B cell (primary cell): ENCODE data around the gene ZBTB12. TPM values are rescaled to one million over a fixed set of nuclear protein-coding genes. Genes with fewer than 3 reads are reported as not detected.
"Not testable (repeated sequence)": the region's sequence is repeated elsewhere in the genome, so short reads cannot be mapped to it uniquely, and the experiment has no call there.

Experiments used
- ATAC-seq: fragments of 200-7000 bp; cut with Tn5 transposase; one replicate; pipeline ENCODE4 v1.10.0; 2021; ENCODE audit warnings: low read depth, mild to moderate bottlenecking, moderate number of reproducible peaks, moderate library complexity
- CTCF ChIA-PET: fragments of 350-600 bp; sonication (Branson Sonifier 250); formaldehyde crosslinking; loops from one replicate; lab custom pipeline; 2021; ENCODE audit warnings: antibody characterized with exemption, inconsistent platforms; lab: Charles Lee
- POLR2A ChIA-PET: fragments of 350-600 bp; sonication (Branson Sonifier 250); formaldehyde crosslinking; loops from one replicate; lab custom pipeline; 2021; ENCODE audit warnings: antibody characterized with exemption; lab: Charles Lee
- DNase-seq: peaks from one replicate; pipeline ENCODE4 v3.0.0; 2013
- H2AFZ ChIP-seq: 2 replicates; pipeline ENCODE4 v1.6.1; 2012; ENCODE audit warnings: mild to moderate bottlenecking, low read depth, low read length; ENCODE audit not compliant: insufficient read depth, poor library complexity, severe bottlenecking
- H3K27ac ChIP-seq, 2 donors: 1 replicate in 1 of 2; 2 replicates in 1 of 2; pipeline ENCODE4 v1.5.1; 2012 to 2013; ENCODE audit warnings: low read length in 2 of 2, mild to moderate bottlenecking in 2 of 2, moderate library complexity in 1 of 2
- H3K27me3 ChIP-seq, 4 experiments: fragments of 200-600 bp in 1 of 4; sonication (generic) in 1 of 4; replicated peaks in 1 of 4; 1 replicate in 2 of 4; 2 replicates in 2 of 4; pipeline versions ENCODE4 v1.6.1 to v1.7.0; 2013 to 2016; ENCODE audit warnings: low read length in 3 of 4, mild to moderate bottlenecking in 2 of 4, mixed read lengths in 1 of 4, moderate library complexity in 1 of 4; ENCODE audit not compliant: insufficient read depth in 4 of 4, control insufficient read depth in 3 of 4; ENCODE audit errors: control extremely low read depth in 1 of 4
- H3K36me3 ChIP-seq, 2 experiments: replicated peaks in 1 of 2; 1 replicate in 1 of 2; 2 replicates in 1 of 2; pipeline versions ENCODE4 v1.6.1 to v1.7.1; 2013; ENCODE audit warnings: low read length in 1 of 2; ENCODE audit not compliant: insufficient read depth in 2 of 2, control insufficient read depth in 1 of 2; ENCODE audit errors: control extremely low read depth in 1 of 2, extremely low read depth in 1 of 2
- H3K4me1 ChIP-seq, 2 donors: fragments of 200-600 bp in 1 of 2; sonication (generic) in 1 of 2; 1 replicate in 1 of 2; 2 replicates in 1 of 2; pipeline versions ENCODE4 v1.5.1 to v1.6.1; 2013 to 2017; ENCODE audit warnings: low read length in 2 of 2; ENCODE audit not compliant: control insufficient read depth in 2 of 2, insufficient read depth in 2 of 2
- H3K4me2 ChIP-seq: replicated peaks from 2 replicates; pipeline ENCODE3; 2012; ENCODE audit warnings: mild to moderate bottlenecking, low read depth, low read length; ENCODE audit not compliant: poor library complexity, severe bottlenecking
- H3K4me3 ChIP-seq, 5 experiments: fragments of 200-600 bp in 1 of 5; sonication (generic) in 1 of 5; 1 replicate in 3 of 5; 2 replicates in 2 of 5; pipeline versions ENCODE4 v1.5.1 to v1.7.0; 2011 to 2016; ENCODE audit warnings: low read length in 4 of 5, mild to moderate bottlenecking in 4 of 5, low read depth in 2 of 5, control low read depth in 1 of 5, moderate library complexity in 1 of 5; ENCODE audit not compliant: insufficient read depth in 1 of 5; ENCODE audit errors: control extremely low read depth in 1 of 5, extremely low read depth in 1 of 5
- H3K79me2 ChIP-seq: fragments of 200-600 bp; sonication (generic); one replicate; pipeline ENCODE4 v1.6.0; 2016; ENCODE audit warnings: low read length; ENCODE audit not compliant: control insufficient read depth, insufficient read depth
- H3K9ac ChIP-seq: fragments of 200-600 bp; sonication (generic); 2 replicates; pipeline ENCODE4 v1.6.1; 2017; ENCODE audit warnings: mild to moderate bottlenecking, low read length, moderate library complexity
- H3K9me3 ChIP-seq, 3 donors: one replicate each; pipeline versions ENCODE4 v1.6.1 to v1.7.1; 2013; ENCODE audit warnings: low read length in 2 of 3; ENCODE audit not compliant: control insufficient read depth in 2 of 3, insufficient read depth in 1 of 3; ENCODE audit errors: control extremely low read depth in 1 of 3
- H4K20me1 ChIP-seq: 2 replicates; pipeline ENCODE4 v1.6.0; 2012; ENCODE audit warnings: mild to moderate bottlenecking, low read length; ENCODE audit not compliant: insufficient read depth, control insufficient read depth, poor library complexity, severe bottlenecking
- H3K27ac Mint-ChIP-seq: one replicate; pipeline ENCODE4 v1.8.0; 2021; ENCODE audit warnings: mixed read lengths
- H3K27me3 Mint-ChIP-seq: one replicate; pipeline ENCODE4 v1.8.0; 2021; ENCODE audit warnings: mixed read lengths
- H3K4me1 Mint-ChIP-seq: one replicate; pipeline ENCODE4 v1.8.0; 2021; ENCODE audit warnings: mixed read lengths
- H3K4me3 Mint-ChIP-seq: one replicate; pipeline ENCODE4 v1.8.0; 2021; ENCODE audit warnings: mixed read lengths
- H3K9me3 Mint-ChIP-seq: one replicate; pipeline ENCODE4 v1.8.0; 2022; ENCODE audit warnings: mixed read lengths; ENCODE audit not compliant: insufficient read depth
- EZH2 ChIP-seq: IDR thresholded peaks from 2 replicates; pipeline ENCODE4 v1.6.1; 2012; ENCODE audit warnings: borderline replicate concordance, low read depth, mild to moderate bottlenecking, moderate library complexity, low read length; ENCODE audit not compliant: insufficient read depth, poor library complexity, severe bottlenecking
- WGBS: methylation state at CpG from one replicate; pipeline ENCODE4 v1.1.5; 2013; ENCODE audit warnings: missing lambda C conversion rate; ENCODE audit not compliant: insufficient coverage; 5-methylcytosine and 5-hydroxymethylcytosine counted together
- intact Hi-C: fragments of 100-400 bp; cut with micrococcal nuclease; formaldehyde crosslinking; loops from one replicate; pipeline ENCODE4 v1.10.0; 2022
- polyA plus RNA-seq: library from polyadenylated mRNA; depleted of rRNA; stranded (reverse); fragments of >200 nt; gene quantifications from 2 replicates; pipeline ENCODE4 v1.2.3, GENCODE V29; 2012
- total RNA-seq, 2 donors: library from RNA; stranded (reverse); fragments of 120-200 nt in 1 of 2; gene quantifications; 1 replicate in 1 of 2; 2 replicates in 1 of 2; pipeline versions ENCODE4 v1.2.3 to v1.2.4, GENCODE V29; 2013 to 2022
- TF ChIP-seq, protein P1 (sequence below): fragments of 200-600 bp; IDR thresholded peaks from one replicate; pipeline ENCODE4 v1.8.0; 2022; ENCODE audit warnings: antibody characterized with exemption, mild to moderate bottlenecking

Gene ZBTB12
- total and polyA plus RNA-seq, 2 donors (not counting 1 experiment from before 2014, with no cell fraction given) = 1.4 to 8.9 TPM

- Mint-ChIP-seq H3K9me3 (no peaks in the 10 kb centered on the region), H3K4me1 (no peaks in the 10 kb centered on the region), H3K27me3 (peaks cover 4% of the 10 kb centered on the region), H3K4me3 (no peak overlapping the region), H3K27ac (no peak overlapping the region)
- Histone ChIP-seq H3K9ac (no peak overlapping the region), H4K20me1 (no peaks in the 10 kb centered on the region), H3K27me3 (peaks cover 0 to 3% (median 0%) of the 10 kb centered on the region in 4 experiments), H3K79me2 (no peaks in the 10 kb centered on the region), H3K4me2 (no peak overlapping the region), H2AFZ (no peak overlapping the region), H3K4me1 (no peaks in the 10 kb centered on the region), H3K4me3 (no peak overlapping the region), H3K36me3 (no peaks in the 10 kb centered on the region), H3K27ac (no peak overlapping the region), H3K9me3 (peaks cover 0 to 3% (median 0%) of the 10 kb centered on the region in 3 donors)
- DNase-seq = no peak
- ChIA-PET POLR2A (no interaction called here), CTCF (no interaction called here)
- intact Hi-C loops = no loop called here
- WGBS = 92% methylated on average over 18 of the region's 19 CpGs
- ATAC-seq = no peak
- TF ChIP-seq EZH2 = no peak
- TF ChIP-seq, protein P1, sequence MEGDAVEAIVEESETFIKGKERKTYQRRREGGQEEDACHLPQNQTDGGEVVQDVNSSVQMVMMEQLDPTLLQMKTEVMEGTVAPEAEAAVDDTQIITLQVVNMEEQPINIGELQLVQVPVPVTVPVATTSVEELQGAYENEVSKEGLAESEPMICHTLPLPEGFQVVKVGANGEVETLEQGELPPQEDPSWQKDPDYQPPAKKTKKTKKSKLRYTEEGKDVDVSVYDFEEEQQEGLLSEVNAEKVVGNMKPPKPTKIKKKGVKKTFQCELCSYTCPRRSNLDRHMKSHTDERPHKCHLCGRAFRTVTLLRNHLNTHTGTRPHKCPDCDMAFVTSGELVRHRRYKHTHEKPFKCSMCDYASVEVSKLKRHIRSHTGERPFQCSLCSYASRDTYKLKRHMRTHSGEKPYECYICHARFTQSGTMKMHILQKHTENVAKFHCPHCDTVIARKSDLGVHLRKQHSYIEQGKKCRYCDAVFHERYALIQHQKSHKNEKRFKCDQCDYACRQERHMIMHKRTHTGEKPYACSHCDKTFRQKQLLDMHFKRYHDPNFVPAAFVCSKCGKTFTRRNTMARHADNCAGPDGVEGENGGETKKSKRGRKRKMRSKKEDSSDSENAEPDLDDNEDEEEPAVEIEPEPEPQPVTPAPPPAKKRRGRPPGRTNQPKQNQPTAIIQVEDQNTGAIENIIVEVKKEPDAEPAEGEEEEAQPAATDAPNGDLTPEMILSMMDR = no peak
Measured at GRCh38 chr6:31933537-31933936, 31.7 kb upstream of the ZBTB12 start.

DNA sequence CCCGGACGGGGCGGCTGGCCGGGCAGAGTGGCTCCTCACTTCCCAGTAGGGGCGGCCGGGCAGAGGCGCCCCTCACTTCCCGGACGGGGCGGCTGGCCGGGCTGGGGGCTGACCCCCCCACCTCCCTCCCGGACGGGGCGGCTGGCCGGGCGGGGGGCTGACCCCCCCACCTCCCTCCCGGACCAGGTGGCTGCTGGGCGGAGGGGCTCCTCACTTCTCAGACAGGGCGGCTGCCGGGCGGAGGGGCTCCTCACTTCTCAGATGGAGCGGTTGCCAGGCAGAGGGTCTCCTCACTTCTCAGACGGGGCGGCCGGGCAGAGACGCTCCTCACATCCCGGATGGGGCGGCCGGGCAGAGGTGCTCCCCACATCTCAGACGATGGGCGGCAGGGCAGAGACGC lies 30.3 kb upstream of the ZBTB12 start:
- H3K4me3 ChIP-seq, DNase-seq, CTCF ChIA-PET, H3K36me3 ChIP-seq, H3K4me1 Mint-ChIP-seq, H2AFZ ChIP-seq, H3K4me3 Mint-ChIP-seq, H3K27ac ChIP-seq, H3K27me3 ChIP-seq, H3K9me3 Mint-ChIP-seq, H3K27ac Mint-ChIP-seq, H3K9me3 ChIP-seq, ATAC-seq, H3K27me3 Mint-ChIP-seq, H3K79me2 ChIP-seq, H3K4me2 ChIP-seq, H3K9ac ChIP-seq, POLR2A ChIA-PET, H3K4me1 ChIP-seq, H4K20me1 ChIP-seq, intact Hi-C loops: not testable (repeated sequence)
- WGBS = 100% methylated on average over 6 of the region's 32 CpGs
